ENCODE results near the gene GEN1. TPM values are rescaled to one million over a fixed set of nuclear protein-coding genes. Genes with fewer than 3 reads are reported as not detected.
A peak's percentile ranks its signal among the peaks of the same experiment; 100 is the strongest.

The GEN1 gene
- total and polyA plus RNA-seq, 4 donors = 1.2 to 12.7 (median 7.8) TPM

DNA sequence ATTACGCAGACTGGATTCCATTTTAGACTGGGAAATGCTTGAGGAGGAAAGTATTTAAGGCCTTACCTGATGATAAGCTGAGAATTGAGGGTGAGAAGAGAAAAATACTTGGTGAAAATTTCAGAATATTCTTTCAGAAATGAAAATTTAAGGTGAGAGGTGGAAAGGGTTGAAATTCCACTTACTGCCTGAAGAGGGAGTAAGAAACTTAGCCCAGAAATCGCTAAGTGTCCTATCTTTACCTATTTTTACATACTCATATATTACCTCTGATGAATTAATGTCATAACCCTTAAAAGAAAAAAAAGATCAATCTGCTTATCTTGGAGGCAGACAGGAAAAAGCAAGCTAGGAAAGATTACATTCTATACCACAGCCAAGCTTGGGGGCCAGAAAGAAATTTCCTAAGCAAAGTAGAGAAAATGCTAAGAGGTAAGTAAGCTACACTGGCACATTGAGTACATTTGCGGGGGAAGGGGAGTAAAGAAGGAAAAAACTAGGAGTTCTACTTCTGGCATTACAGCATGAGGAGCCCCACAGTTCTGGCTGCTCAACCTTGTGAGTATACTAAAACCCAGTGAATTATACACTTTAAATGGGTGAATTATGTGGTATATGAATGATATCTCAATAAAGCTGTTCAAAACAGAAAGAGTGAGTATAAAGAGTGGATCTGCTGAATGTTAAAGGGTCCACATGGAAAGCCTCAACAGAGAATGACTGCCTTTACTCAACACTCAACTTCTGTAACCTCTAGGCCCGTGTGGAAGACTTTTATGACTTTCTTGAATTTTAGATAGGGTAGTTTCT, 34.2 kb upstream of the GEN1 start:
- TF ChIP-seq, protein P1, sequence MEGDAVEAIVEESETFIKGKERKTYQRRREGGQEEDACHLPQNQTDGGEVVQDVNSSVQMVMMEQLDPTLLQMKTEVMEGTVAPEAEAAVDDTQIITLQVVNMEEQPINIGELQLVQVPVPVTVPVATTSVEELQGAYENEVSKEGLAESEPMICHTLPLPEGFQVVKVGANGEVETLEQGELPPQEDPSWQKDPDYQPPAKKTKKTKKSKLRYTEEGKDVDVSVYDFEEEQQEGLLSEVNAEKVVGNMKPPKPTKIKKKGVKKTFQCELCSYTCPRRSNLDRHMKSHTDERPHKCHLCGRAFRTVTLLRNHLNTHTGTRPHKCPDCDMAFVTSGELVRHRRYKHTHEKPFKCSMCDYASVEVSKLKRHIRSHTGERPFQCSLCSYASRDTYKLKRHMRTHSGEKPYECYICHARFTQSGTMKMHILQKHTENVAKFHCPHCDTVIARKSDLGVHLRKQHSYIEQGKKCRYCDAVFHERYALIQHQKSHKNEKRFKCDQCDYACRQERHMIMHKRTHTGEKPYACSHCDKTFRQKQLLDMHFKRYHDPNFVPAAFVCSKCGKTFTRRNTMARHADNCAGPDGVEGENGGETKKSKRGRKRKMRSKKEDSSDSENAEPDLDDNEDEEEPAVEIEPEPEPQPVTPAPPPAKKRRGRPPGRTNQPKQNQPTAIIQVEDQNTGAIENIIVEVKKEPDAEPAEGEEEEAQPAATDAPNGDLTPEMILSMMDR (IDR thresholded peaks at IDR 0.05; ENCODE audit: low read depth, low read length, missing input control) = peak; percentile 87
- no peak for TF ChIP-seq HNF4G (IDR thresholded peaks at IDR 0.05)
- peak; percentile 83 to 84 for TF ChIP-seq RAD21 (IDR thresholded peaks at IDR 0.05)
- no peak for TF ChIP-seq NR2F2 (IDR thresholded peaks at IDR 0.05)
- TF ChIP-seq, protein P2, sequence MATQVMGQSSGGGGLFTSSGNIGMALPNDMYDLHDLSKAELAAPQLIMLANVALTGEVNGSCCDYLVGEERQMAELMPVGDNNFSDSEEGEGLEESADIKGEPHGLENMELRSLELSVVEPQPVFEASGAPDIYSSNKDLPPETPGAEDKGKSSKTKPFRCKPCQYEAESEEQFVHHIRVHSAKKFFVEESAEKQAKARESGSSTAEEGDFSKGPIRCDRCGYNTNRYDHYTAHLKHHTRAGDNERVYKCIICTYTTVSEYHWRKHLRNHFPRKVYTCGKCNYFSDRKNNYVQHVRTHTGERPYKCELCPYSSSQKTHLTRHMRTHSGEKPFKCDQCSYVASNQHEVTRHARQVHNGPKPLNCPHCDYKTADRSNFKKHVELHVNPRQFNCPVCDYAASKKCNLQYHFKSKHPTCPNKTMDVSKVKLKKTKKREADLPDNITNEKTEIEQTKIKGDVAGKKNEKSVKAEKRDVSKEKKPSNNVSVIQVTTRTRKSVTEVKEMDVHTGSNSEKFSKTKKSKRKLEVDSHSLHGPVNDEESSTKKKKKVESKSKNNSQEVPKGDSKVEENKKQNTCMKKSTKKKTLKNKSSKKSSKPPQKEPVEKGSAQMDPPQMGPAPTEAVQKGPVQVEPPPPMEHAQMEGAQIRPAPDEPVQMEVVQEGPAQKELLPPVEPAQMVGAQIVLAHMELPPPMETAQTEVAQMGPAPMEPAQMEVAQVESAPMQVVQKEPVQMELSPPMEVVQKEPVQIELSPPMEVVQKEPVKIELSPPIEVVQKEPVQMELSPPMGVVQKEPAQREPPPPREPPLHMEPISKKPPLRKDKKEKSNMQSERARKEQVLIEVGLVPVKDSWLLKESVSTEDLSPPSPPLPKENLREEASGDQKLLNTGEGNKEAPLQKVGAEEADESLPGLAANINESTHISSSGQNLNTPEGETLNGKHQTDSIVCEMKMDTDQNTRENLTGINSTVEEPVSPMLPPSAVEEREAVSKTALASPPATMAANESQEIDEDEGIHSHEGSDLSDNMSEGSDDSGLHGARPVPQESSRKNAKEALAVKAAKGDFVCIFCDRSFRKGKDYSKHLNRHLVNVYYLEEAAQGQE (IDR thresholded peaks at IDR 0.05) = no peak
- TF ChIP-seq HNF4A (conservative IDR thresholded peaks at IDR 0.05) = no peak
- no peak for DNase-seq (ENCODE audit: low spot score)
- Histone ChIP-seq H3K9me3 (ENCODE audit: control insufficient read depth in 4 of 4, low read length in 3 of 4) (no peaks in the 10 kb centered on the region), H3K36me3 (ENCODE audit: control insufficient read depth in 4 of 4, insufficient read depth in 3 of 4, low read depth in 1 of 4, low read length in 3 of 4) (peaks cover 1 to 67% (median 49%) of the 10 kb centered on the region in 4 donors), H3K9ac (ENCODE audit: low read depth in 1 of 2, low read length in 2 of 2) (no peak overlapping the region), H3K4me3 (ENCODE audit: low read depth in 1 of 3, low read length in 3 of 3) (no peak overlapping the region), H3K27me3 (ENCODE audit: control insufficient read depth in 4 of 4, insufficient read depth in 4 of 4, low read length in 3 of 4) (no peaks in the 10 kb centered on the region), H3K27ac (ENCODE audit: low read depth in 1 of 2, low read length in 2 of 2) (no peak overlapping the region), H3K4me1 (ENCODE audit: control insufficient read depth in 4 of 4, insufficient read depth in 4 of 4, low read length in 3 of 4) (no peaks in the 10 kb centered on the region)
- 74% methylated on average over 4 of the region's 4 CpGs for WGBS

DNA sequence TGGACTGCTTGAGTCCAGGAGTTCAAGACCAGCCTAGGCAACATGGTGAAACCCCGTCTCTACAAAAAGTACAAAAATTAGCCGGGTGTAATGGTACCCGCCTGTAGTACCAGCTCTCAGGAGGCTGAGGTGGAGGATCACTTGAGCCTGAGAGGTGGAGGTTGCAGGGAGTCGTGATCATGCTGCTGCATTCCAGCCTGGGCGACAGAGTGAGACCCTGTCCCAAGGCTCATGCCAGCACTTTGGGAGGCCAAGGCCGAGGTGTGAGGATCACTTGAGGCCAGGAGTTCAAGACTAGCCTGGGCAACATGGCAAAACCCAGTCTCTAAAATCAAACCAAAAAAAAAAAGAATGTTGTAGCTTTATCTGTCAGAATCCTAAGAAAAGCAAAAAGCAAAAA, 25.7 kb upstream of the GEN1 start:
- Histone ChIP-seq H3K4me1 (ENCODE audit: control insufficient read depth in 4 of 4, insufficient read depth in 4 of 4, low read length in 3 of 4) (no peaks in the 10 kb centered on the region), H3K9me3 (ENCODE audit: control insufficient read depth in 4 of 4, low read length in 3 of 4) (no peaks in the 10 kb centered on the region), H3K36me3 (ENCODE audit: control insufficient read depth in 4 of 4, insufficient read depth in 3 of 4, low read depth in 1 of 4, low read length in 3 of 4) (peaks cover 0 to 36% (median 27%) of the 10 kb centered on the region in 4 donors), H3K27me3 (ENCODE audit: control insufficient read depth in 4 of 4, insufficient read depth in 4 of 4, low read length in 3 of 4) (no peaks in the 10 kb centered on the region), H3K27ac (ENCODE audit: low read depth in 1 of 2, low read length in 2 of 2) (no peak overlapping the region), H3K4me3 (ENCODE audit: low read depth in 1 of 3, low read length in 3 of 3) (no peak overlapping the region), H3K9ac (ENCODE audit: low read depth in 1 of 2, low read length in 2 of 2) (no peak overlapping the region)
- WGBS = 97% methylated on average over 6 of the region's 6 CpGs
- DNase-seq (ENCODE audit: low spot score) = no peak
- no peak for TF ChIP-seq TAF1 (conservative IDR thresholded peaks at IDR 0.05)
- TF ChIP-seq, protein P1 (IDR thresholded peaks at IDR 0.05; ENCODE audit: low read depth, low read length, missing input control) = no peak
- no peak for TF ChIP-seq FOXA2 (IDR thresholded peaks at IDR 0.05)
- no peak for TF ChIP-seq YY1 (IDR thresholded peaks at IDR 0.05)
- no peak for TF ChIP-seq HNF4A (conservative IDR thresholded peaks at IDR 0.05)
- TF ChIP-seq, protein P2 (IDR thresholded peaks at IDR 0.05) = no peak
- no peak for TF ChIP-seq RXRA (IDR thresholded peaks at IDR 0.05)
- TF ChIP-seq NR2F2 (IDR thresholded peaks at IDR 0.05) = no peak
- TF ChIP-seq, protein P3, sequence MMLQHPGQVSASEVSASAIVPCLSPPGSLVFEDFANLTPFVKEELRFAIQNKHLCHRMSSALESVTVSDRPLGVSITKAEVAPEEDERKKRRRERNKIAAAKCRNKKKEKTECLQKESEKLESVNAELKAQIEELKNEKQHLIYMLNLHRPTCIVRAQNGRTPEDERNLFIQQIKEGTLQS (IDR thresholded peaks at IDR 0.05) = no peak
- TF ChIP-seq HNF4G (IDR thresholded peaks at IDR 0.05) = no peak
- TF ChIP-seq, protein P4, sequence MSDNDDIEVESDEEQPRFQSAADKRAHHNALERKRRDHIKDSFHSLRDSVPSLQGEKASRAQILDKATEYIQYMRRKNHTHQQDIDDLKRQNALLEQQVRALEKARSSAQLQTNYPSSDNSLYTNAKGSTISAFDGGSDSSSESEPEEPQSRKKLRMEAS (IDR thresholded peaks at IDR 0.05) = no peak
- no peak for TF ChIP-seq EGR1 (IDR thresholded peaks at IDR 0.05; ENCODE audit: low read depth in 2 of 2)
- no peak for TF ChIP-seq SP1 (IDR thresholded peaks at IDR 0.05)
- no peak for TF ChIP-seq JUND (IDR thresholded peaks at IDR 0.05)
- no peak for TF ChIP-seq RAD21 (IDR thresholded peaks at IDR 0.05)
- no peak for TF ChIP-seq GABPA (IDR thresholded peaks at IDR 0.05 in 1 of 2, conservative IDR thresholded peaks at IDR 0.05 in 1 of 2)
- TF ChIP-seq FOXA1 (IDR thresholded peaks at IDR 0.05) = no peak
